ENCODE measurements around the gene MED25.
A peak's percentile ranks its signal among the peaks of the same experiment; 100 is the strongest.

Gene MED25

GRCh38 chr19:49875177-49875576 is 57.1 kb downstream of the MED25 start (continued):
- no peak for TF ChIP-seq TSHZ2 (CRISPR knock-in tag; IDR thresholded peaks at IDR 0.05)

- no peak for TF ChIP-seq ZFP3 (CRISPR knock-in tag; IDR thresholded peaks at IDR 0.05)
- TF ChIP-seq TSHZ2 (CRISPR knock-in tag; IDR thresholded peaks at IDR 0.05) = no peak
- TF ChIP-seq ISL1 (CRISPR knock-in tag; IDR thresholded peaks at IDR 0.05) = no peak
- TF ChIP-seq ZFP30 (CRISPR knock-in tag; IDR thresholded peaks at IDR 0.05) = no peak
- TF ChIP-seq TCF4 (CRISPR knock-in tag; IDR thresholded peaks at IDR 0.05; ENCODE audit: borderline replicate concordance) = no peak
- no peak for TF ChIP-seq BACH2 (CRISPR knock-in tag; IDR thresholded peaks at IDR 0.05; ENCODE audit: borderline replicate concordance)
- TF ChIP-seq CREB5 (CRISPR knock-in tag; IDR thresholded peaks at IDR 0.05; ENCODE audit: low read depth) = no peak
- TF ChIP-seq ZNF565 (CRISPR knock-in tag; conservative IDR thresholded peaks at IDR 0.05; ENCODE audit: low read depth) = no peak
- TF ChIP-seq GLIS3 (CRISPR knock-in tag; IDR thresholded peaks at IDR 0.05) = no peak
- TF ChIP-seq ESRRG (CRISPR knock-in tag; IDR thresholded peaks at IDR 0.05) = no peak
- TF ChIP-seq ZNF8 (CRISPR knock-in tag; IDR thresholded peaks at IDR 0.05) = no peak
- no peak for TF ChIP-seq CSDC2 (CRISPR knock-in tag; IDR thresholded peaks at IDR 0.05)
- TF ChIP-seq ZC3H10 (CRISPR knock-in tag; IDR thresholded peaks at IDR 0.05) = no peak
- no peak for TF ChIP-seq ARNTL (CRISPR knock-in tag; IDR thresholded peaks at IDR 0.05; ENCODE audit: borderline replicate concordance, low read depth)
- no peak for TF ChIP-seq POU6F1 (CRISPR knock-in tag; IDR thresholded peaks at IDR 0.05; ENCODE audit: borderline replicate concordance, low read depth)
- TF ChIP-seq SNAI2 (CRISPR knock-in tag; IDR thresholded peaks at IDR 0.05) = no peak
- TF ChIP-seq PPARA (CRISPR knock-in tag; IDR thresholded peaks at IDR 0.05; ENCODE audit: borderline replicate concordance) = no peak
- TF ChIP-seq PATZ1 (CRISPR knock-in tag; IDR thresholded peaks at IDR 0.05; ENCODE audit: borderline replicate concordance) = no peak
- ATAC-seq = peak; percentile 35
Measured at GRCh38 chr19:49875857-49876421, 57.9 kb downstream of the MED25 start.

- ATAC-seq = peak; percentile 75
- TF ChIP-seq ISL1 (CRISPR knock-in tag; IDR thresholded peaks at IDR 0.05) (no peak), TSHZ2 (CRISPR knock-in tag; IDR thresholded peaks at IDR 0.05) (peak; percentile 78; the same call in 1 of the 2 replicates), OSR1 (CRISPR knock-in tag; IDR thresholded peaks at IDR 0.05) (no peak), ZNF565 (CRISPR knock-in tag; conservative IDR thresholded peaks at IDR 0.05; ENCODE audit: low read depth) (no peak), ZFP30 (CRISPR knock-in tag; IDR thresholded peaks at IDR 0.05) (no peak), PPARA (CRISPR knock-in tag; IDR thresholded peaks at IDR 0.05; ENCODE audit: borderline replicate concordance) (no peak), TOX (CRISPR knock-in tag; IDR thresholded peaks at IDR 0.05; ENCODE audit: borderline replicate concordance) (no peak), POU6F1 (CRISPR knock-in tag; IDR thresholded peaks at IDR 0.05; ENCODE audit: borderline replicate concordance, low read depth) (no peak)
Measured at GRCh38 chr19:49876422-49877019, 58.4 kb downstream of the MED25 start.
